D721Med (cell line): ENCODE results near the gene BATF.

Source experiments
- DNase-seq: peaks from one replicate; pipeline ENCODE4 v3.0.0; 2011; ENCODE audit warnings: low spot score; ENCODE audit not compliant: insufficient read length
- FAIRE-seq: peaks from 2 replicates; lab custom pipeline; 2011; peaks lifted over from hg19 to GRCh38; lab: Jason Lieb, UNC
- CTCF ChIP-seq: IDR thresholded peaks from 2 replicates; pipeline ENCODE4 v1.5.1; 2012; ENCODE audit warnings: mild to moderate bottlenecking, control low read depth; ENCODE audit not compliant: insufficient read depth; ENCODE audit errors: missing control alignments

The BATF gene

DNA sequence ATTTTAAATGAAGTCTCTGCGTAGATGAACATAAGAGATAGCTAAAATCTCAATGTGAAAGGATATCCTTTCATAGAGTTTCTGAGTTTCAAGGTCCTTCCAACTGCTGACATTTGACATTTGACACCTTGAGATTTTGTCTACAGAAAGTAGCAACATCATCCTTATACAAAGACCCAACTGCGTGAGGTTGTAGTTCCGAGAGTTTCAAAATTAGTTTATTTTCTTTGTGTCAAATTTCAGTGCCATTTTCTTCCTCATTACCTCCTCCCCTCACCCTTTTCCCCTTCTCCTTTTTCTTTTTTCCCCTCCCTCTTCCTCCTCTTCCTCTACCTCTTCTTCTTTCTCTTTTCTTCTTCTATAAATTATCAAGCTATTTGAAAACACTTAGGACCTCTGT is 26.9 kb upstream of the BATF start:
- DNase-seq (no peak), FAIRE-seq (no peak)
- no peak for TF ChIP-seq CTCF

- FAIRE-seq (no peak), DNase-seq (no peak)
- TF ChIP-seq CTCF = no peak
These were observed 26.4 kb upstream of the BATF start for GRCh38 chr14:75495882-75496281.

GRCh38 chr14:75496755-75497154 is 25.5 kb upstream of the BATF start:
- no peak for FAIRE-seq
- no peak for TF ChIP-seq CTCF
- no peak for DNase-seq

- no peak for FAIRE-seq
- no peak for TF ChIP-seq CTCF
- DNase-seq = no peak
These were observed 25.1 kb upstream of the BATF start for GRCh38 chr14:75497191-75497590.

GRCh38 chr14:75497701-75498100 is 24.6 kb upstream of the BATF start:
- DNase-seq = no peak
- no peak for FAIRE-seq
- no peak for TF ChIP-seq CTCF

- TF ChIP-seq CTCF = no peak
These were observed 23.0 kb upstream of the BATF start for GRCh38 chr14:75499084-75499875.

DNA sequence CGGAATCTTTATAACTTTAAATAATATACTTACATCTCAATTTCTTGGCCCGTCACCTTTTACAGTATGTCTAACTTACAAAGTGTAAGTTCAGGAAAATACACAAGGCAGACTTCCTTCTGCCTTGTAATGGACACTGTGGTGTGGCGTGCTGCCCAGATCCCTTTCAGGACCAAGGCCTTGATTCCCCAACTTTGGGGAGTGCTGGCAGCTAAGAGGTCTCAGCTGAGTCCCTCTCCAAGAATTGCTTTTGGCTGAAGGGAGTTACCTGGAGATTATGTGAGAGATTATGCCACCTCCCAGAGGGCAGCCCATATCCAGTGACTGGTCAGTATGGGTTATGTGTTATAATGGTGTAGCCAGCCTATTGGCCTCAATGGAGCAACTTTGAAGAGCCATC is 21.2 kb upstream of the BATF start:
- no peak for TF ChIP-seq CTCF
- FAIRE-seq (no peak), DNase-seq (no peak)

More at GRCh38 chr14:75499084-75499875, 23.0 kb upstream of the BATF start:
- DNase-seq = no peak
- no peak for FAIRE-seq
